Trophoblast cell (in vitro differentiated cells and primary cell): Measurements from ENCODE around the gene ZBED1.
"Not testable (repeated sequence)": the region's sequence is repeated elsewhere in the genome, so short reads cannot be mapped to it uniquely, and the experiment has no call there.

ENCODE experiments used
- DNase-seq, 2 donors: peaks; one replicate each; pipeline ENCODE4 v3.0.0-alpha.2; 2016
- H2AFZ ChIP-seq: 2 replicates; pipeline ENCODE4 v1.6.1; 2013; ENCODE audit warnings: low read length, moderate library complexity, mild to moderate bottlenecking; ENCODE audit not compliant: insufficient read depth, poor library complexity
- H2AK5ac ChIP-seq: 2 replicates; pipeline ENCODE4 v1.6.1; 2013; ENCODE audit warnings: mild to moderate bottlenecking, low read length
- H2BK120ac ChIP-seq: 2 replicates; pipeline ENCODE4 v1.6.1; 2013; ENCODE audit warnings: low read length, mild to moderate bottlenecking, moderate library complexity; ENCODE audit not compliant: insufficient read depth, poor library complexity
- H2BK12ac ChIP-seq: 2 replicates; pipeline ENCODE4 v1.6.1; 2013; ENCODE audit warnings: mild to moderate bottlenecking, low read length, moderate library complexity
- H2BK5ac ChIP-seq: 2 replicates; pipeline ENCODE4 v1.6.1; 2013; ENCODE audit warnings: low read length, low read depth, moderate library complexity, mild to moderate bottlenecking; ENCODE audit not compliant: poor library complexity
- H3K14ac ChIP-seq: 2 replicates; pipeline ENCODE4 v1.6.1; 2013; ENCODE audit warnings: mild to moderate bottlenecking, low read length
- H3K18ac ChIP-seq: 2 replicates; pipeline ENCODE4 v1.6.1; 2013; ENCODE audit warnings: mild to moderate bottlenecking, low read length
- H3K23ac ChIP-seq: 2 replicates; pipeline ENCODE4 v1.6.1; 2013; ENCODE audit warnings: low read length
- H3K27ac ChIP-seq: 2 replicates; pipeline ENCODE4 v1.5.1; 2013; ENCODE audit warnings: low read depth, mild to moderate bottlenecking, inconsistent platforms, low read length, moderate library complexity
- H3K27me3 ChIP-seq: 2 replicates; pipeline ENCODE4 v1.6.1; 2013; ENCODE audit warnings: inconsistent platforms, mild to moderate bottlenecking, low read length, moderate library complexity; ENCODE audit not compliant: insufficient read depth
- H3K36me3 ChIP-seq, 2 experiments: 1 replicate in 1 of 2; 2 replicates in 1 of 2; pipeline ENCODE4 v1.6.1; 2013; ENCODE audit warnings: low read length in 2 of 2, mild to moderate bottlenecking in 2 of 2, moderate library complexity in 1 of 2; ENCODE audit not compliant: insufficient read depth in 2 of 2, control insufficient read depth in 1 of 2
- H3K4ac ChIP-seq: 2 replicates; pipeline ENCODE4 v1.6.1; 2013; ENCODE audit warnings: low read depth, mild to moderate bottlenecking, low read length, moderate library complexity
- H3K4me1 ChIP-seq, 2 experiments: 1 replicate in 1 of 2; 2 replicates in 1 of 2; pipeline ENCODE4 v1.6.1; 2013; ENCODE audit warnings: low read length in 2 of 2, mild to moderate bottlenecking in 2 of 2, moderate library complexity in 1 of 2; ENCODE audit not compliant: insufficient read depth in 2 of 2, control insufficient read depth in 1 of 2
- H3K4me2 ChIP-seq: 2 replicates; pipeline ENCODE4 v1.6.1; 2013; ENCODE audit warnings: inconsistent platforms, mild to moderate bottlenecking, low read length, moderate library complexity
- H3K4me3 ChIP-seq: 2 replicates; pipeline ENCODE4 v1.5.1; 2013; ENCODE audit warnings: mild to moderate bottlenecking, low read depth, low read length, inconsistent platforms
- H3K79me1 ChIP-seq: one replicate; pipeline ENCODE4 v1.6.1; 2013; ENCODE audit warnings: low read length
- H3K79me2 ChIP-seq: 2 replicates; pipeline ENCODE4 v1.6.1; 2013; ENCODE audit warnings: low read length, mild to moderate bottlenecking; ENCODE audit not compliant: control insufficient read depth, insufficient read depth, poor library complexity
- H3K9ac ChIP-seq: 2 replicates; pipeline ENCODE4 v1.6.1; 2013; ENCODE audit warnings: mild to moderate bottlenecking, low read length
- H3K9me3 ChIP-seq: 2 replicates; pipeline ENCODE4 v1.6.1; 2013; ENCODE audit warnings: low read depth, mild to moderate bottlenecking, control low read depth, inconsistent platforms, low read length; ENCODE audit not compliant: insufficient read depth
- H4K12ac ChIP-seq: 2 replicates; pipeline ENCODE4 v1.6.1; 2013; ENCODE audit warnings: low read depth, mild to moderate bottlenecking, low read length, moderate library complexity
- H4K8ac ChIP-seq: 2 replicates; pipeline ENCODE4 v1.6.1; 2013; ENCODE audit warnings: low read depth, mild to moderate bottlenecking, low read length, moderate library complexity
- H4K91ac ChIP-seq: one replicate; pipeline ENCODE4 v1.6.1; 2013; ENCODE audit warnings: low read depth, mild to moderate bottlenecking, low read length, moderate library complexity
- WGBS: extraction: QIAGEN DNeasy Blood & Tissue Kit; methylation state at CpG from one replicate; pipeline ENCODE4 v1.1.7; 2013; ENCODE audit warnings: missing lambda C conversion rate; ENCODE audit not compliant: insufficient read length, insufficient coverage; ENCODE audit errors: extremely low coverage; 5-methylcytosine and 5-hydroxymethylcytosine counted together

Gene ZBED1

GRCh38 chrX:2462780-2463179 is 38.0 kb downstream of the ZBED1 start:
- H3K23ac ChIP-seq = no peak overlapping the region
- H3K9ac ChIP-seq = no peak overlapping the region
- no peak overlapping the region for H2BK5ac ChIP-seq
- no peak overlapping the region for H3K4me2 ChIP-seq
- no peaks in the 10 kb centered on the region for H3K27me3 ChIP-seq
- DNase-seq = no peak
- H3K4ac ChIP-seq = no peak overlapping the region
- H3K79me2 ChIP-seq = no peaks in the 10 kb centered on the region
- H3K14ac ChIP-seq = no peak overlapping the region
- H3K9me3 ChIP-seq = no peaks in the 10 kb centered on the region
- H2BK12ac ChIP-seq = no peak overlapping the region
- no peak overlapping the region for H3K18ac ChIP-seq
- H2BK120ac ChIP-seq = no peak overlapping the region
- H4K12ac ChIP-seq = no peak overlapping the region
- no peak overlapping the region for H3K27ac ChIP-seq
- no peak overlapping the region for H4K8ac ChIP-seq
- H3K36me3 ChIP-seq = no peaks in the 10 kb centered on the region
- H3K79me1 ChIP-seq = no peaks in the 10 kb centered on the region
- no peak overlapping the region for H2AFZ ChIP-seq
- no peak overlapping the region for H4K91ac ChIP-seq
- no peak overlapping the region for H3K4me3 ChIP-seq
- H2AK5ac ChIP-seq = no peak overlapping the region
- H3K4me1 ChIP-seq = no peaks in the 10 kb centered on the region
- no CpG with 5 or more reads among the region's 3 CpGs for WGBS

GRCh38 chrX:2462074-2462473 is 38.7 kb downstream of the ZBED1 start:
- WGBS = no CpG with 5 or more reads among the region's 5 CpGs
- no peak overlapping the region for H3K9ac ChIP-seq
- no peaks in the 10 kb centered on the region for H3K4me1 ChIP-seq
- no peak overlapping the region for H2BK120ac ChIP-seq
- no peak overlapping the region for H4K8ac ChIP-seq
- no peak overlapping the region for H3K14ac ChIP-seq
- H3K79me1 ChIP-seq = no peaks in the 10 kb centered on the region
- no peak overlapping the region for H4K12ac ChIP-seq
- no peak overlapping the region for H2BK5ac ChIP-seq
- no peak overlapping the region for H3K4me3 ChIP-seq
- H3K79me2 ChIP-seq = no peaks in the 10 kb centered on the region
- no peak overlapping the region for H2AK5ac ChIP-seq
- no peak overlapping the region for H3K27ac ChIP-seq
- DNase-seq = no peak
- H2AFZ ChIP-seq = no peak overlapping the region
- H3K9me3 ChIP-seq = no peaks in the 10 kb centered on the region
- no peak overlapping the region for H3K4me2 ChIP-seq
- H3K18ac ChIP-seq = no peak overlapping the region
- no peak overlapping the region for H4K91ac ChIP-seq
- H2BK12ac ChIP-seq = no peak overlapping the region
- H3K36me3 ChIP-seq = no peaks in the 10 kb centered on the region
- H3K23ac ChIP-seq = no peak overlapping the region
- H3K4ac ChIP-seq = no peak overlapping the region
- no peaks in the 10 kb centered on the region for H3K27me3 ChIP-seq

DNA sequence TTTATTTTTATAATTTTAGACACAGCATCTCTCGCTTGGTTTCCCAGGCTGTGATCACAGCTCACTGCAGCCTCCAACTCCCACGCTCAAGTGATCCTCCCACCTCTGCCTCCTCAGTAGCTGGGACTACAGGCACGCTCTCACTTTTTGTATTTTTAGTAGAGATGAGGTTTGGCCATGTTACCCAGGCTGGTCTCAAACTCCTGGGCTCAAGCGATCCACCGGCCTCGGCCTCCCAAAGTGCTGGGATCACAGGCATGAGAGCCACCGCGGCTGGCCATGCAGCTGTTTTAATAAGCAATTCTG is 39.1 kb downstream of the ZBED1 start:
- H3K27ac ChIP-seq = no peak overlapping the region
- no peak overlapping the region for H4K12ac ChIP-seq
- H3K27me3 ChIP-seq = no peaks in the 10 kb centered on the region
- no peaks in the 10 kb centered on the region for H3K9me3 ChIP-seq
- no peak overlapping the region for H4K91ac ChIP-seq
- H2AK5ac ChIP-seq = no peak overlapping the region
- WGBS = no CpG with 5 or more reads among the region's 8 CpGs
- H4K8ac ChIP-seq = no peak overlapping the region
- H3K36me3 ChIP-seq = no peaks in the 10 kb centered on the region
- no peaks in the 10 kb centered on the region for H3K4me1 ChIP-seq
- H3K14ac ChIP-seq = no peak overlapping the region
- H3K79me2 ChIP-seq = no peaks in the 10 kb centered on the region
- no peak overlapping the region for H2BK12ac ChIP-seq
- no peaks in the 10 kb centered on the region for H3K79me1 ChIP-seq
- no peak overlapping the region for H3K9ac ChIP-seq
- no peak overlapping the region for H3K23ac ChIP-seq
- H2BK120ac ChIP-seq = no peak overlapping the region
- H3K4me2 ChIP-seq = no peak overlapping the region
- no peak overlapping the region for H2BK5ac ChIP-seq
- DNase-seq = no peak
- no peak overlapping the region for H3K18ac ChIP-seq
- H3K4ac ChIP-seq = no peak overlapping the region
- no peak overlapping the region for H2AFZ ChIP-seq
- H3K4me3 ChIP-seq = no peak overlapping the region

- not testable (repeated sequence) for H2BK5ac ChIP-seq
- WGBS = no CpG with 5 or more reads among the region's 17 CpGs
These were observed 39.7 kb downstream of the ZBED1 start for GRCh38 chrX:2460821-2461710.

More at GRCh38 chrX:2460821-2461710, 39.7 kb downstream of the ZBED1 start:
- H4K12ac ChIP-seq, H3K14ac ChIP-seq, H4K8ac ChIP-seq, H3K18ac ChIP-seq, H2BK12ac ChIP-seq, H3K9me3 ChIP-seq, H2BK120ac ChIP-seq, H3K79me2 ChIP-seq, H3K4me2 ChIP-seq, H3K27ac ChIP-seq, H2AK5ac ChIP-seq, H3K27me3 ChIP-seq, H2AFZ ChIP-seq, H3K9ac ChIP-seq, DNase-seq, H3K4me1 ChIP-seq, H3K23ac ChIP-seq, H3K36me3 ChIP-seq, H4K91ac ChIP-seq, H3K4ac ChIP-seq, H3K4me3 ChIP-seq, H3K79me1 ChIP-seq: not testable (repeated sequence)
